ENCODE data around the gene CXADR. TPM values are rescaled to one million over a fixed set of nuclear protein-coding genes. Genes with fewer than 3 reads are reported as not detected.

CXADR gene
- total and polyA plus RNA-seq, 5 donors from 2014 or later = 0.07 to 1.1 (median 0.25) TPM

- ATAC-seq (ENCODE audit: low read depth in 2 of 2) = peak in 1 of 2 donors; percentile 58
- H3K9me3 Mint-ChIP-seq = peaks cover 0 to 3% (median 0%) of the 10 kb centered on the region in 7 donors
- Histone ChIP-seq H3K27ac (ENCODE audit: insufficient read depth, low read length, poor library complexity, severe bottlenecking) (no peak overlapping the region), H3K36me3 (ENCODE audit: control insufficient read depth, insufficient read depth, low read length) (no peaks in the 10 kb centered on the region), H3K4me3 (ENCODE audit: low read depth, low read length) (no peak overlapping the region), H3K4me1 (ENCODE audit: control insufficient read depth, insufficient read depth, low read length, poor library complexity, severe bottlenecking) (no peaks in the 10 kb centered on the region), H3K9me3 (ENCODE audit: control insufficient read depth in 2 of 2, low read length in 2 of 2) (no peaks in the 10 kb centered on the region), H3K27me3 (ENCODE audit: control insufficient read depth, insufficient read depth, low read length) (no peaks in the 10 kb centered on the region)
- no peak overlapping the region for H3K4me3 Mint-ChIP-seq
- H3K27ac Mint-ChIP-seq = no peak overlapping the region
- H3K27me3 Mint-ChIP-seq = peaks cover 11% of the 10 kb centered on the region
- H3K36me3 Mint-ChIP-seq = no peaks in the 10 kb centered on the region
- DNase-seq = peak in 2 of 3 donors; percentile 32 to 59
- no peaks in the 10 kb centered on the region for H3K4me1 Mint-ChIP-seq
These were observed 73.1 kb downstream of the CXADR start for GRCh38 chr21:17585875-17586450.

GRCh38 chr21:17590430-17590829 lies 77.6 kb downstream of the CXADR start:
- Mint-ChIP-seq H3K36me3 (peaks cover 20% of the 10 kb centered on the region), H3K4me3 (no peak overlapping the region), H3K27ac (no peak overlapping the region), H3K4me1 (peaks cover under 1 to 9% (median 1%) of the 10 kb centered on the region in 4 donors), H3K27me3 (no peaks in the 10 kb centered on the region), H3K9me3 (no peaks in the 10 kb centered on the region)
- no peaks in the 10 kb centered on the region for H3K27me3 ChIP-seq (ENCODE audit: control insufficient read depth, insufficient read depth, low read length)
- ATAC-seq (ENCODE audit: low read depth in 2 of 2) (no peak), DNase-seq (no peak)
- H3K4me1 ChIP-seq (ENCODE audit: control insufficient read depth, insufficient read depth, low read length, poor library complexity, severe bottlenecking) = no peaks in the 10 kb centered on the region
- H3K4me3 ChIP-seq (ENCODE audit: low read depth, low read length) = no peak overlapping the region
- peaks cover 25% of the 10 kb centered on the region for H3K36me3 ChIP-seq (ENCODE audit: control insufficient read depth, insufficient read depth, low read length)
- no peak overlapping the region for H3K27ac ChIP-seq (ENCODE audit: insufficient read depth, low read length, poor library complexity, severe bottlenecking)
- no peaks in the 10 kb centered on the region for H3K9me3 ChIP-seq (ENCODE audit: control insufficient read depth in 2 of 2, low read length in 2 of 2)

GRCh38 chr21:17597680-17598079 lies 84.8 kb downstream of the CXADR start:
- H3K4me1 ChIP-seq (ENCODE audit: control insufficient read depth, insufficient read depth, low read length, poor library complexity, severe bottlenecking) = peaks cover 10% of the 10 kb centered on the region
- H3K9me3 Mint-ChIP-seq = no peaks in the 10 kb centered on the region
- DNase-seq (no peak), ATAC-seq (ENCODE audit: low read depth in 2 of 2) (no peak)
- no peaks in the 10 kb centered on the region for H3K27me3 ChIP-seq (ENCODE audit: control insufficient read depth, insufficient read depth, low read length)
- peak overlapping the region in 3 of 4 donors; percentile 19 to 79 (median 65) for H3K4me3 Mint-ChIP-seq
- H3K36me3 ChIP-seq (ENCODE audit: control insufficient read depth, insufficient read depth, low read length) = peaks cover 55% of the 10 kb centered on the region
- peak overlapping the region; percentile 45 for H3K27ac ChIP-seq (ENCODE audit: insufficient read depth, low read length, poor library complexity, severe bottlenecking)
- H3K4me3 ChIP-seq (ENCODE audit: low read depth, low read length) = peak overlapping the region; percentile 90
- H3K36me3 Mint-ChIP-seq = peaks cover 42% of the 10 kb centered on the region
- peaks cover 18 to 37% (median 30%) of the 10 kb centered on the region in 4 donors for H3K4me1 Mint-ChIP-seq
- no peaks in the 10 kb centered on the region for H3K9me3 ChIP-seq (ENCODE audit: control insufficient read depth in 2 of 2, low read length in 2 of 2)
- no peaks in the 10 kb centered on the region for H3K27me3 Mint-ChIP-seq
- H3K27ac Mint-ChIP-seq = peak overlapping the region in 1 of 3 donors; percentile 44

- H3K4me3 Mint-ChIP-seq = peak overlapping the region; percentile 52 to 79 (median 67)
These were observed 85.6 kb downstream of the CXADR start for GRCh38 chr21:17598437-17598836.

GRCh38 chr21:17602874-17603273 lies 90.0 kb downstream of the CXADR start:
- peak overlapping the region; percentile 30 for H3K27ac ChIP-seq (ENCODE audit: insufficient read depth, low read length, poor library complexity, severe bottlenecking)
- H3K36me3 ChIP-seq (ENCODE audit: control insufficient read depth, insufficient read depth, low read length) = peaks cover 50% of the 10 kb centered on the region
- DNase-seq (peak in 1 of 3 donors; percentile 25), ATAC-seq (ENCODE audit: low read depth in 2 of 2) (peak in 1 of 2 donors; percentile 16)
- H3K4me1 ChIP-seq (ENCODE audit: control insufficient read depth, insufficient read depth, low read length, poor library complexity, severe bottlenecking) = peaks cover 18% of the 10 kb centered on the region
- H3K27ac Mint-ChIP-seq = peak overlapping the region in 1 of 3 donors; percentile 53
- H3K9me3 ChIP-seq (ENCODE audit: control insufficient read depth in 2 of 2, low read length in 2 of 2) = no peaks in the 10 kb centered on the region
- peak overlapping the region; percentile 57 for H3K4me3 ChIP-seq (ENCODE audit: low read depth, low read length)
- H3K9me3 Mint-ChIP-seq = no peaks in the 10 kb centered on the region
- H3K4me3 Mint-ChIP-seq = no peak overlapping the region
- H3K4me1 Mint-ChIP-seq = peaks cover 21 to 61% (median 36%) of the 10 kb centered on the region in 4 donors
- no peaks in the 10 kb centered on the region for H3K27me3 Mint-ChIP-seq
- H3K27me3 ChIP-seq (ENCODE audit: control insufficient read depth, insufficient read depth, low read length) = no peaks in the 10 kb centered on the region
- peaks cover 49% of the 10 kb centered on the region for H3K36me3 Mint-ChIP-seq

More at GRCh38 chr21:17598437-17598836, 85.6 kb downstream of the CXADR start:
- peak overlapping the region; percentile 76 to 87 (median 84) for H3K27ac Mint-ChIP-seq
- no peaks in the 10 kb centered on the region for H3K9me3 Mint-ChIP-seq
- Histone ChIP-seq H3K27ac (ENCODE audit: insufficient read depth, low read length, poor library complexity, severe bottlenecking) (peak overlapping the region; percentile 45), H3K27me3 (ENCODE audit: control insufficient read depth, insufficient read depth, low read length) (no peaks in the 10 kb centered on the region), H3K4me3 (ENCODE audit: low read depth, low read length) (peak overlapping the region; percentile 90), H3K9me3 (ENCODE audit: control insufficient read depth in 2 of 2, low read length in 2 of 2) (no peaks in the 10 kb centered on the region), H3K36me3 (ENCODE audit: control insufficient read depth, insufficient read depth, low read length) (peaks cover 59% of the 10 kb centered on the region), H3K4me1 (ENCODE audit: control insufficient read depth, insufficient read depth, low read length, poor library complexity, severe bottlenecking) (peaks cover 10% of the 10 kb centered on the region)
- peaks cover 21 to 42% (median 35%) of the 10 kb centered on the region in 4 donors for H3K4me1 Mint-ChIP-seq
- DNase-seq (peak in 1 of 3 donors; percentile 34), ATAC-seq (ENCODE audit: low read depth in 2 of 2) (peak in 1 of 2 donors; percentile 34)
- H3K36me3 Mint-ChIP-seq = peaks cover 44% of the 10 kb centered on the region
- no peaks in the 10 kb centered on the region for H3K27me3 Mint-ChIP-seq

- H3K4me1 ChIP-seq (ENCODE audit: control insufficient read depth, insufficient read depth, low read length, poor library complexity, severe bottlenecking) = peaks cover 35% of the 10 kb centered on the region
- Mint-ChIP-seq H3K9me3 (no peaks in the 10 kb centered on the region), H3K4me3 (peak overlapping the region in 1 of 4 donors; percentile 11), H3K36me3 (peaks cover 41% of the 10 kb centered on the region), H3K27ac (peak overlapping the region in 2 of 3 donors; percentile 44 to 78), H3K27me3 (no peaks in the 10 kb centered on the region), H3K4me1 (peaks cover 37 to 72% (median 48%) of the 10 kb centered on the region in 4 donors)
- H3K27me3 ChIP-seq (ENCODE audit: control insufficient read depth, insufficient read depth, low read length) = no peaks in the 10 kb centered on the region
- H3K4me3 ChIP-seq (ENCODE audit: low read depth, low read length) = peak overlapping the region; percentile 49
- no peaks in the 10 kb centered on the region for H3K9me3 ChIP-seq (ENCODE audit: control insufficient read depth in 2 of 2, low read length in 2 of 2)
- DNase-seq (peak in 1 of 3 donors; percentile 47), ATAC-seq (ENCODE audit: low read depth in 2 of 2) (no peak)
- no peak overlapping the region for H3K27ac ChIP-seq (ENCODE audit: insufficient read depth, low read length, poor library complexity, severe bottlenecking)
- H3K36me3 ChIP-seq (ENCODE audit: control insufficient read depth, insufficient read depth, low read length) = peaks cover 32% of the 10 kb centered on the region
These were observed 94.8 kb downstream of the CXADR start for GRCh38 chr21:17607684-17608083.

GRCh38 chr21:17609681-17610080 lies 96.8 kb downstream of the CXADR start:
- Mint-ChIP-seq H3K4me1 (peaks cover 27 to 59% (median 40%) of the 10 kb centered on the region in 4 donors), H3K27ac (peak overlapping the region in 2 of 3 donors; percentile 71 to 96), H3K36me3 (peaks cover 23% of the 10 kb centered on the region), H3K9me3 (no peaks in the 10 kb centered on the region), H3K4me3 (peak overlapping the region; percentile 13 to 86 (median 66)), H3K27me3 (no peaks in the 10 kb centered on the region)
- Histone ChIP-seq H3K9me3 (ENCODE audit: control insufficient read depth in 2 of 2, low read length in 2 of 2) (no peaks in the 10 kb centered on the region), H3K4me1 (ENCODE audit: control insufficient read depth, insufficient read depth, low read length, poor library complexity, severe bottlenecking) (peaks cover 38% of the 10 kb centered on the region), H3K36me3 (ENCODE audit: control insufficient read depth, insufficient read depth, low read length) (peaks cover 14% of the 10 kb centered on the region), H3K27me3 (ENCODE audit: control insufficient read depth, insufficient read depth, low read length) (no peaks in the 10 kb centered on the region), H3K4me3 (ENCODE audit: low read depth, low read length) (peak overlapping the region; percentile 88), H3K27ac (ENCODE audit: insufficient read depth, low read length, poor library complexity, severe bottlenecking) (no peak overlapping the region)
- DNase-seq = no peak
- no peak for ATAC-seq (ENCODE audit: low read depth in 2 of 2)

- H3K9me3 ChIP-seq (ENCODE audit: control insufficient read depth in 2 of 2, low read length in 2 of 2) = no peaks in the 10 kb centered on the region
- Mint-ChIP-seq H3K27me3 (no peaks in the 10 kb centered on the region), H3K4me1 (peaks cover 20 to 62% (median 39%) of the 10 kb centered on the region in 4 donors), H3K4me3 (peak overlapping the region; percentile 86 to 95 (median 93)), H3K27ac (peak overlapping the region in 2 of 3 donors; percentile 96 to 98), H3K9me3 (no peaks in the 10 kb centered on the region), H3K36me3 (peaks cover 17% of the 10 kb centered on the region)
- peak overlapping the region; percentile 88 for H3K4me3 ChIP-seq (ENCODE audit: low read depth, low read length)
- peaks cover 38% of the 10 kb centered on the region for H3K4me1 ChIP-seq (ENCODE audit: control insufficient read depth, insufficient read depth, low read length, poor library complexity, severe bottlenecking)
- peaks cover 4% of the 10 kb centered on the region for H3K36me3 ChIP-seq (ENCODE audit: control insufficient read depth, insufficient read depth, low read length)
- no peak for ATAC-seq (ENCODE audit: low read depth in 2 of 2)
- H3K27ac ChIP-seq (ENCODE audit: insufficient read depth, low read length, poor library complexity, severe bottlenecking) = peak overlapping the region; percentile 89
- DNase-seq = no peak
- H3K27me3 ChIP-seq (ENCODE audit: control insufficient read depth, insufficient read depth, low read length) = no peaks in the 10 kb centered on the region
These were observed 98.1 kb downstream of the CXADR start for GRCh38 chr21:17610911-17611310.

Measured in CD4-positive, CD25-positive, alpha-beta regulatory T cell (primary cell).